ENCODE data around the gene GRAMD4. TPM values are rescaled to one million over a fixed set of nuclear protein-coding genes. Genes with fewer than 3 reads are reported as not detected.

Gene GRAMD4
- total and polyA plus RNA-seq, 4 donors: 25.1 to 42.5 (median 39.5) TPM

DNA sequence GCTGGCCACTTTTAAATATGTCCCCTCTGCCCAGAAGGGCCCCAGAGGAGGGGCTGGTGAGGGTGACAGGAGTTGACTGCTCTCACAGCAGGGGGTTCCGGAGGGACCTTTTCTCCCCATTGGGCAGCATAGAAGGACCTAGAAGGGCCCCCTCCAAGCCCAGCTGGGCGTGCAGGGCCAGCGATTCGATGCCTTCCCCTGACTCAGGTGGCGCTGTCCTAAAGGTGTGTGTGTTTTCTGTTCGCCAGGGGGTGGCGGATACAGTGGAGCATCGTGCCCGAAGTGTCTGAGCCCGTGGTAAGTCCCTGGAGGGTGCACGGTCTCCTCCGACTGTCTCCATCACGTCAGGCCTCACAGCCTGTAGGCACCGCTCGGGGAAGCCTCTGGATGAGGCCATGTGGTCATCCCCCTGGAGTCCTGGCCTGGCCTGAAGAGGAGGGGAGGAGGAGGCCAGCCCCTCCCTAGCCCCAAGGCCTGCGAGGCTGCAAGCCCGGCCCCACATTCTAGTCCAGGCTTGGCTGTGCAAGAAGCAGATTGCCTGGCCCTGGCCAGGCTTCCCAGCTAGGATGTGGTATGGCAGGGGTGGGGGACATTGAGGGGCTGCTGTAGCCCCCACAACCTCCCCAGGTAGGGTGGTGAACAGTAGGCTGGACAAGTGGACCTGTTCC is 46.5 kb downstream of the GRAMD4 start:
- Histone ChIP-seq H3K4me1 (ENCODE audit: control insufficient read depth, insufficient read depth, low read length) (peaks cover 14% of the 10 kb centered on the region), H3K9me3 (ENCODE audit: control insufficient read depth, insufficient read depth, low read length) (no peaks in the 10 kb centered on the region), H3K36me3 (ENCODE audit: control insufficient read depth, insufficient read depth, low read length) (peaks cover 94% of the 10 kb centered on the region), H3K27ac (ENCODE audit: low read depth, low read length) (no peak overlapping the region), H3K4me3 (ENCODE audit: low read depth, low read length) (no peak overlapping the region), H3K27me3 (ENCODE audit: control insufficient read depth, insufficient read depth, low read length) (no peaks in the 10 kb centered on the region)
- over 99% methylated on average over 16 of the region's 17 CpGs for WGBS (ENCODE audit: insufficient coverage)
- no peak for DNase-seq (ENCODE audit: low read depth in 4 of 6, low spot score in 6 of 6)

DNA sequence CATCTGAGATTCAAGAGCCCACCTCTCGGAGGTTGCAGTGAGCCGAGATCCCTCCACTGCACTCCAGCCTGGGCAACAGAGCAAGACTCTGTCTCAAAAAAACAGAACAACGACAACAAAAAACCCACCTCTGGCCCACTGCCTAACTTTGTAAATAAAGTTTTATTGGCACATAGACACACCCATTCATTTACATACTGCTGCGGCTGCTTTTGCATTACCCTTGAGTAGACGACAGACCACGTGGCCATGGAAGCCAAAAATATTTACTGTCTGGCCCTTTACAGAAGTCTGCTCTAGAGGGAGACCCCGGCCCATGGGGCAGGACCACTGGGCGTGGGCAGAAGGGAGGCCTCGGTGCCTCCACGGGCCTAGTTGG is 47.0 kb downstream of the GRAMD4 start:
- WGBS (ENCODE audit: insufficient coverage): 97% methylated on average over 9 of the region's 10 CpGs
- H3K4me1 ChIP-seq (ENCODE audit: control insufficient read depth, insufficient read depth, low read length): peaks cover 10% of the 10 kb centered on the region
- H3K36me3 ChIP-seq (ENCODE audit: control insufficient read depth, insufficient read depth, low read length): peaks cover 94% of the 10 kb centered on the region
- H3K4me3 ChIP-seq (ENCODE audit: low read depth, low read length): no peak overlapping the region
- no peak overlapping the region for H3K27ac ChIP-seq (ENCODE audit: low read depth, low read length)
- DNase-seq (ENCODE audit: low read depth in 4 of 6, low spot score in 6 of 6): no peak
- no peaks in the 10 kb centered on the region for H3K27me3 ChIP-seq (ENCODE audit: control insufficient read depth, insufficient read depth, low read length)
- no peaks in the 10 kb centered on the region for H3K9me3 ChIP-seq (ENCODE audit: control insufficient read depth, insufficient read depth, low read length)

DNA sequence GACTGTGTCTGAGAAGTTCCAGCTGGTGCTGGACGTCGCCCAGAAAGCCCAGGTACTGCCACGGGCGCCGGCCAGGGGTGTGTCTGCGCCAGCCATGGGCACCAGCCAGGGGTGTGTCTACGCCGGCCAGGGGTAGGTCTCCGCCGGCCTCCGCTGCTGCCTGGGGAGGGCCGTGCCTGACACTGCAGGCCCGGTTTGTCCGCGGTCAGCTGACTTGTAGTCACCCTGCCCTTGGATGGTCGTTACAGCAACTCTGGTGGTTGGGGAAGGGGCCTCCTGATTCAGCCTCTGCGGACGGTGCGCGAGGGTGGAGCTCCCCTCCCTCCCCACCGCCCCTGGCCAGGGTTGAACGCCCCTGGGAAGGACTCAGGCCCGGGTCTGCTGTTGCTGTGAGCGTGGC is 47.9 kb downstream of the GRAMD4 start:
- Histone ChIP-seq H3K36me3 (ENCODE audit: control insufficient read depth, insufficient read depth, low read length) (peaks cover 94% of the 10 kb centered on the region), H3K4me1 (ENCODE audit: control insufficient read depth, insufficient read depth, low read length) (peaks cover 7% of the 10 kb centered on the region), H3K4me3 (ENCODE audit: low read depth, low read length) (no peak overlapping the region), H3K27ac (ENCODE audit: low read depth, low read length) (no peak overlapping the region), H3K9me3 (ENCODE audit: control insufficient read depth, insufficient read depth, low read length) (no peaks in the 10 kb centered on the region), H3K27me3 (ENCODE audit: control insufficient read depth, insufficient read depth, low read length) (no peaks in the 10 kb centered on the region)
- WGBS (ENCODE audit: insufficient coverage): 93% methylated on average over 16 of the region's 24 CpGs
- no peak for DNase-seq (ENCODE audit: low read depth in 4 of 6, low spot score in 6 of 6)

DNA sequence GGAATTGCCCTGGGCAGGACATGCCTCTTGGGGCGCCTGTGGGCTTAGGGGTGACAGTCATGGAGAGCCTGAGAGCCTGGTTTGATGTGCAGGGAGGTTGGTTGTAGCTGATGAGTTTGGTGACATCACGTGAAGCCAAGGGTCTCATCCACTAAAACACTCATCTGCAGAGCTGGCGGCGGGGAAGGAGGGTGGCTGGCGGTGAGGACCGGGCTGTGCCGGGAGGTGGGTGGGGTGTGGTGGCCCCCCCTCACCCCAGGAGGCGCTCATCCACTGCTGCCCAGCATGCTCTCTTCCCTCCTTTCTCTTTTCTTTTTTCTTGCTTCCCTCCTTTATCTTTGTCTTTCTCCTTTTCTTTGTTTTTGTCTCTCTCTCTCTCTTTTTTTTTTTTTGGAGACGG is 49.0 kb downstream of the GRAMD4 start:
- Histone ChIP-seq H3K9me3 (ENCODE audit: control insufficient read depth, insufficient read depth, low read length) (no peaks in the 10 kb centered on the region), H3K4me3 (ENCODE audit: low read depth, low read length) (no peak overlapping the region), H3K36me3 (ENCODE audit: control insufficient read depth, insufficient read depth, low read length) (peaks cover 94% of the 10 kb centered on the region), H3K27me3 (ENCODE audit: control insufficient read depth, insufficient read depth, low read length) (no peaks in the 10 kb centered on the region), H3K27ac (ENCODE audit: low read depth, low read length) (no peak overlapping the region), H3K4me1 (ENCODE audit: control insufficient read depth, insufficient read depth, low read length) (peaks cover 11% of the 10 kb centered on the region)
- no peak for DNase-seq (ENCODE audit: low read depth in 4 of 6, low spot score in 6 of 6)
- WGBS (ENCODE audit: insufficient coverage): 100% methylated on average over 1 of the region's 9 CpGs

DNA sequence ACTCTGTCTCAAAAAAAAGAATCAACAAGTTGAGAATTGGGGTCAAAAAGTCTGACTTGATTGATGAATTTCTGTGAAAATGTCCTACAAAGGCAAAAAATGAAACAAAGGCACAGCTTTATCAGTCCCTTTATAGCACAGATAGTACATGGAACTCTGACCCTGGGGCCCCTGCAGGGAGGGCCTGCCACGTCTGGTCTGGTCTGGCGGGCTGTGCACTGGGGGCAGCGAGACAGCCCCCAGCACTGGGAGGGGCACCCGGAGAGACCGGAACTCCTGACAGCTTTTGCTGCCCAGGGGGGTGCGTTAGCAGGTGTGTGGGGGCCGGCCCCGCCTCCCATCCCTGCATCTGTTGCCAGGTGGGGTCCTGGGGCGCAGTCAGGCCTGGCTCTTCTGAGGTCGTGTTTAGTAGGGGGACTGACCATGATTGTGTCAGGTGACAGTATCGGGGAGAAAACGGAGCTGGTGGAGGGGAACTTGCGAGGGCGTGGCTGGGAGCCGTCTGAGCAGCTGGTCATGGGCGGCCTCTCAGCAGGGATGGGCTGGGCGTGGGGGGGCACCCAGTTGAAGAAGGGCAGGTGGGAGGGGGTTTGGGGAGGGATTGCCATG is 51.7 kb downstream of the GRAMD4 start:
- peaks cover 95% of the 10 kb centered on the region for H3K36me3 ChIP-seq (ENCODE audit: control insufficient read depth, insufficient read depth, low read length)
- no peak overlapping the region for H3K4me3 ChIP-seq (ENCODE audit: low read depth, low read length)
- H3K4me1 ChIP-seq (ENCODE audit: control insufficient read depth, insufficient read depth, low read length): peaks cover 19% of the 10 kb centered on the region
- 81% methylated on average over 17 of the region's 17 CpGs for WGBS (ENCODE audit: insufficient coverage)
- H3K9me3 ChIP-seq (ENCODE audit: control insufficient read depth, insufficient read depth, low read length): no peaks in the 10 kb centered on the region
- no peaks in the 10 kb centered on the region for H3K27me3 ChIP-seq (ENCODE audit: control insufficient read depth, insufficient read depth, low read length)
- no peak for DNase-seq (ENCODE audit: low read depth in 4 of 6, low spot score in 6 of 6)
- H3K27ac ChIP-seq (ENCODE audit: low read depth, low read length): no peak overlapping the region

DNA sequence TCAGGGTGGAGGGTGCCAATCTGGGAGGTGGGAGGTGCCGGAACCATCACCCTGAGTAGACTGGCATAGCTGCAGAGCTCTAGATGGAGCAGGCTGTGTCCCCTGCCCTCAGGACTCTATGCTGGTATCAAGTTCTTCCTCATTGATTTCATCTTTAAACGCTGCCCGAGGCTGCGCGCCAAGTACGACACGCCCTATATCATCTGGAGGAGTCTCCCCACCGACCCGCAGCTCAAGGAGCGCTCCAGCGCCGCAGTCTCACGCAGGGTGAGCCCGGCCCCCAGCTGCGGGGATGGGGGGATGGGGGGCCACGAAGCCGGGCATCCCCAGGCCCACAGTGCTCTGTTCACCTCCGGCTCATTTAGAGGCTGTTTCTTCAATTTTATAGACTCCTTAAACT is 52.5 kb downstream of the GRAMD4 start:
- no peaks in the 10 kb centered on the region for H3K27me3 ChIP-seq (ENCODE audit: control insufficient read depth, insufficient read depth, low read length)
- no peaks in the 10 kb centered on the region for H3K9me3 ChIP-seq (ENCODE audit: control insufficient read depth, insufficient read depth, low read length)
- WGBS (ENCODE audit: insufficient coverage): 65% methylated on average over 12 of the region's 18 CpGs
- H3K27ac ChIP-seq (ENCODE audit: low read depth, low read length): no peak overlapping the region
- H3K4me1 ChIP-seq (ENCODE audit: control insufficient read depth, insufficient read depth, low read length): peaks cover 19% of the 10 kb centered on the region
- no peak overlapping the region for H3K4me3 ChIP-seq (ENCODE audit: low read depth, low read length)
- peaks cover 95% of the 10 kb centered on the region for H3K36me3 ChIP-seq (ENCODE audit: control insufficient read depth, insufficient read depth, low read length)
- no peak for DNase-seq (ENCODE audit: low read depth in 4 of 6, low spot score in 6 of 6)

DNA sequence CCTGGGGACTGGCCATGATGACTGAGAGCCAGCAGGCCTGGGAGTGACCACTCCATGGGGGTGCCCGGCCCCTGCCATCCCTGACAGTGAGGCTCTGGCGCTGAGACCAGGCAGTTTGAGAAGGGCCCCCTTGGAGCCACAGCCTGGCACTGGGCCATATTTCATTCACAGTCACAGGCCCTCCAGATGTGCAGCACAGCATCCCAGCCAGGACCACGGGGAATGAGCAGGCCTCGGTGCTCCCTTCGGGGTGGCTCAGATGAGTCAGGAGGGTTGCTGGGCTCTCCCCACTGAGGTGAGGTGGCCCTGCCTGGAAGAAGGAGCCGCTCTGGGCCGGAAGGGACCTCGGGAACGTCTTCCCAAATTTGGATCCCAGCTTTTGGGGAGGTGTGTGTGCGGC is 53.0 kb downstream of the GRAMD4 start:
- WGBS (ENCODE audit: insufficient coverage): 83% methylated on average over 10 of the region's 10 CpGs
- DNase-seq (ENCODE audit: low read depth in 4 of 6, low spot score in 6 of 6): no peak

DNA sequence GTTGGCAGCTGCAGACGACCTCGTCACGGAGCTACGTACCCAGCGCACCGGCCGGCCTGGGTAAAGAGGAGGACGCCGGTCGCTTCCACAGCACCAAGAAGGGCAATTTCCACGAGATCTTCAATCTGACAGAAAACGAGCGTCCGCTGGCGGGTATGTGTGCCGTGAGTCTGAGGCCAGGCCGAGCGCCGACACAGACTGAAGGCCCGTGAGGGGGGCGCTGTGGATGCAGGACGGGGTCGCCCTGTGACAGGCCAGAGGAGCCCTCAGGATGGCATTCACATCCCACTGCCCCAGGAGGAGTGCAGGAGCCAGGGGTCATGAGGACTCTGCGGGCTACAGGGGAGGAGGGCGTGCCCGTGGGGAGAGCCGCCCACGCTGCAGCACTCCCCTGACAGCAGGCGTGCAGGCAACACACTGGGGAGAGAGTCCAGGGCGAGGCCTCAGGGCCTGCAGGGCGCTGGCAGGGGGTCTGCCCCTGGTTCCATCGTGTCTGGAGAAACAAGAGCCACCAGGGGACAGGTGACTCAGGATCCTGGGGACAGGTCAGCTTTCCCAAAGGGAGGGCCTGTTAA is 53.6 kb downstream of the GRAMD4 start:
- no peak for DNase-seq (ENCODE audit: low read depth in 4 of 6, low spot score in 6 of 6)
- Histone ChIP-seq H3K27me3 (ENCODE audit: control insufficient read depth, insufficient read depth, low read length) (no peaks in the 10 kb centered on the region), H3K27ac (ENCODE audit: low read depth, low read length) (no peak overlapping the region), H3K9me3 (ENCODE audit: control insufficient read depth, insufficient read depth, low read length) (no peaks in the 10 kb centered on the region), H3K36me3 (ENCODE audit: control insufficient read depth, insufficient read depth, low read length) (peaks cover 95% of the 10 kb centered on the region), H3K4me3 (ENCODE audit: low read depth, low read length) (no peak overlapping the region), H3K4me1 (ENCODE audit: control insufficient read depth, insufficient read depth, low read length) (peaks cover 22% of the 10 kb centered on the region)
- WGBS (ENCODE audit: insufficient coverage): 90% methylated on average over 32 of the region's 32 CpGs

More for the DNA sequence above, 53.0 kb downstream of the GRAMD4 start:
- Histone ChIP-seq H3K4me3 (ENCODE audit: low read depth, low read length) (no peak overlapping the region), H3K9me3 (ENCODE audit: control insufficient read depth, insufficient read depth, low read length) (no peaks in the 10 kb centered on the region), H3K36me3 (ENCODE audit: control insufficient read depth, insufficient read depth, low read length) (peaks cover 95% of the 10 kb centered on the region), H3K4me1 (ENCODE audit: control insufficient read depth, insufficient read depth, low read length) (peaks cover 19% of the 10 kb centered on the region), H3K27me3 (ENCODE audit: control insufficient read depth, insufficient read depth, low read length) (no peaks in the 10 kb centered on the region), H3K27ac (ENCODE audit: low read depth, low read length) (no peak overlapping the region)

DNA sequence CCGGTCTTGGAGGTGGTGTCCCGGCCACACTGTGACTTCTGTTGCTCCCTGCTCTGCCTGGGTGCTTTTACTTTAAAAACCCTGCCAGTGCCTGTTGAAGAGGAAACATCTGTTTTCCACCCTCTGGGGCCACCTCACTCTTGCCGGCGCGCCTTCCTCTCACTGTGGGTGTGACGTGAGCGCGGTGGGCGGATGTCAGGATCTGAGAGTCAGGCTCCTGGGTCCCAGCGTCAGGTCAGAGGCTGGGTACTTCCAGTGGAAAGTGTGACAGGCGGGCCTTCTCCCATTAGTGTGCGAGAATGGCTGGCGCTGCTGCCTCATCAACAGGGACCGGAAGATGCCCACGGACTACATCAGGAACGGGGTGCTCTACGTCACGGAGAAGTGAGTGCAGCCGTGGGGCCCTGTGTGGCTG is 54.2 kb downstream of the GRAMD4 start:
- peaks cover 28% of the 10 kb centered on the region for H3K4me1 ChIP-seq (ENCODE audit: control insufficient read depth, insufficient read depth, low read length)
- peaks cover 95% of the 10 kb centered on the region for H3K36me3 ChIP-seq (ENCODE audit: control insufficient read depth, insufficient read depth, low read length)
- H3K27ac ChIP-seq (ENCODE audit: low read depth, low read length): no peak overlapping the region
- H3K27me3 ChIP-seq (ENCODE audit: control insufficient read depth, insufficient read depth, low read length): no peaks in the 10 kb centered on the region
- peak in 1 of 6 donors; percentile 25 for DNase-seq (ENCODE audit: low read depth in 4 of 6, low spot score in 6 of 6)
- WGBS (ENCODE audit: insufficient coverage): 88% methylated on average over 19 of the region's 19 CpGs
- no peaks in the 10 kb centered on the region for H3K9me3 ChIP-seq (ENCODE audit: control insufficient read depth, insufficient read depth, low read length)
- H3K4me3 ChIP-seq (ENCODE audit: low read depth, low read length): no peak overlapping the region

DNA sequence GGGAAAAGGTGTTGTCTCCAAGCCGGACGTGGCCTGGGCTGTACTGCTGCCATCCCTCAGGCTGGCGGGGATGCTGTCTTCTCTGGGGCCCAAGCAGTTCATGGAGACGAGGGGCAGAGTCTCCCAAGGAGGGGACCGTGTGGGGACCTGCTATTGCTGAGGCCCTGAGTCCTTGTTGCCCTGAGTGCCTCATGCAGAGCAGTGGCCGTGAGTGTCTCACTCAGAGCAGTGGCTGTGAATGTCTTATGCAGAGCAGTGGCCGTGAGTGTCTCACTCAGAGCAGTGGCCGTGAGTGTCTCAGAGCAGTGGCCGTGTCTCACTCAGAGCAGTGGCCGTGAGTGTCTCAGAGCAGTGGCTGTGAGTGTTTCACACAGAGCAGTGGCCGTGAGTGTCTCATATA is 54.7 kb downstream of the GRAMD4 start:
- DNase-seq (ENCODE audit: low read depth in 4 of 6, low spot score in 6 of 6): no peak
- Histone ChIP-seq H3K27me3 (ENCODE audit: control insufficient read depth, insufficient read depth, low read length) (no peaks in the 10 kb centered on the region), H3K36me3 (ENCODE audit: control insufficient read depth, insufficient read depth, low read length) (peaks cover 94% of the 10 kb centered on the region), H3K4me3 (ENCODE audit: low read depth, low read length) (no peak overlapping the region), H3K27ac (ENCODE audit: low read depth, low read length) (no peak overlapping the region), H3K9me3 (ENCODE audit: control insufficient read depth, insufficient read depth, low read length) (no peaks in the 10 kb centered on the region), H3K4me1 (ENCODE audit: control insufficient read depth, insufficient read depth, low read length) (peaks cover 29% of the 10 kb centered on the region)
- 91% methylated on average over 11 of the region's 11 CpGs for WGBS (ENCODE audit: insufficient coverage)
